WI38 (cell line): ENCODE measurements around the gene AGAP1.

ENCODE experiments used
- H3K4me3 ChIP-seq: 2 replicates; pipeline ENCODE4 v1.5.1; 2011; ENCODE audit warnings: low read depth, mild to moderate bottlenecking, control low read depth, low read length
- TF ChIP-seq, protein P1 (sequence below): IDR thresholded peaks from 2 replicates; pipeline ENCODE4 v1.5.1; 2012; ENCODE audit warnings: low read depth, mild to moderate bottlenecking, control low read depth, low read length

AGAP1 gene

DNA sequence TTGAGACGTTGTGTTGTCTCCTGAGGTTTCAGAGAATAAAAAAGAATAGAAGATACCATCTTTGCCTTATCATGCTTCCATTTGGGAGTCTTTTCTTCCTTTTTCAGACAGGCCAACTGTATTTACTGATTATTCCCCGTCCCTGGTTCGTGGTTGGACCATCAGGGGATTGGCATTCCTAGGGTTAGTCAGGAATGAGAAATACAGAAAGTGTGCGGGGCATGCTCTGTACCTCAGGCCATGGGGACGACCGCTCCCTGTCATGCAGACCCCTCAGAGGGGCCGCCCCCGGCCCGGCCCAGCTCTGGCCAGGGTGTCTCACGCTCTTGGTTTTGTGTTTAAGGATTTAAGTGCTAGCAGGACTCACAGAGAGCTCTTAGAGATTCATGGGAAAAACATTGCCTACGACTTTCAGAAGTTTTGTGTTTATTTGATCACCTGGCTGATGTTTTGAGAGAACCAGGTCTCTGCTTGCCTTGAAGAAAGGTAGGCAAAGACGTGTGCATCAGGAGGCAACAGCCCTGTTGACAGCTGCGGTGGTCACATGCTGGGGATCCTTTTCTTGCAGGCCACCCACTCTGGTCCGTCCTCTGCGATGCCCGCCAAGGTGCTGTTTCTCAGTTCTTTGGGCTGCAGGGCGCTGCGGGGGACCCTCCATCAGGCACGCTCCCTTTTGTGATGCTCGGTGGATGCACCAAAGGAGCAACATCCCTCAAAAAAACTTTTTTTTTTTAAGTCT is 317.8 kb downstream of the AGAP1 start:
- no peak overlapping the region for H3K4me3 ChIP-seq
- TF ChIP-seq, protein P1, sequence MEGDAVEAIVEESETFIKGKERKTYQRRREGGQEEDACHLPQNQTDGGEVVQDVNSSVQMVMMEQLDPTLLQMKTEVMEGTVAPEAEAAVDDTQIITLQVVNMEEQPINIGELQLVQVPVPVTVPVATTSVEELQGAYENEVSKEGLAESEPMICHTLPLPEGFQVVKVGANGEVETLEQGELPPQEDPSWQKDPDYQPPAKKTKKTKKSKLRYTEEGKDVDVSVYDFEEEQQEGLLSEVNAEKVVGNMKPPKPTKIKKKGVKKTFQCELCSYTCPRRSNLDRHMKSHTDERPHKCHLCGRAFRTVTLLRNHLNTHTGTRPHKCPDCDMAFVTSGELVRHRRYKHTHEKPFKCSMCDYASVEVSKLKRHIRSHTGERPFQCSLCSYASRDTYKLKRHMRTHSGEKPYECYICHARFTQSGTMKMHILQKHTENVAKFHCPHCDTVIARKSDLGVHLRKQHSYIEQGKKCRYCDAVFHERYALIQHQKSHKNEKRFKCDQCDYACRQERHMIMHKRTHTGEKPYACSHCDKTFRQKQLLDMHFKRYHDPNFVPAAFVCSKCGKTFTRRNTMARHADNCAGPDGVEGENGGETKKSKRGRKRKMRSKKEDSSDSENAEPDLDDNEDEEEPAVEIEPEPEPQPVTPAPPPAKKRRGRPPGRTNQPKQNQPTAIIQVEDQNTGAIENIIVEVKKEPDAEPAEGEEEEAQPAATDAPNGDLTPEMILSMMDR: no peak

DNA sequence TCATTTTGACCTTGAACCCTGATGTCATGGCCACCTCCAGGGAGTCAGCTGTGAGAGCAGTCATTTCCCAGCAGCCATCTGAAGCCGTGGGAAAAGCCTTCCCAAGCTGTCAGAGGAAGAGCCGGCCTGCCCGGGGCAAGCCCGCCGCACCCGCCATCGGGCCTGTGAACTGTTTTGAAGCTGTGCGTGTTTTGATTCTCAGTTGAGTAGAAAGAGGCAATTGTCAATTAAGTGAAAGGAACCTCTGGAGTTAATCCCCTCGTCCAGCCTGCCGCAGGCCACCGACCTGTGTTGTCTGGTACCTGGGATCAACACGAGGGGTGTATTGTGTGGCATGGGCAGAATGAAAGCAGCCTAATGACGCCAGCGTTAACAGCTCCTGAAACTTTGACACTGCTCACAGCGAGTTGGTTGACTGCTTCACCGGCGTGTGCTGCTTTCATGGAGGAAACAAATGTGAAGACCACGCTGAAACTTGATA is 318.4 kb downstream of the AGAP1 start:
- no peak overlapping the region for H3K4me3 ChIP-seq
- TF ChIP-seq, protein P1: no peak

DNA sequence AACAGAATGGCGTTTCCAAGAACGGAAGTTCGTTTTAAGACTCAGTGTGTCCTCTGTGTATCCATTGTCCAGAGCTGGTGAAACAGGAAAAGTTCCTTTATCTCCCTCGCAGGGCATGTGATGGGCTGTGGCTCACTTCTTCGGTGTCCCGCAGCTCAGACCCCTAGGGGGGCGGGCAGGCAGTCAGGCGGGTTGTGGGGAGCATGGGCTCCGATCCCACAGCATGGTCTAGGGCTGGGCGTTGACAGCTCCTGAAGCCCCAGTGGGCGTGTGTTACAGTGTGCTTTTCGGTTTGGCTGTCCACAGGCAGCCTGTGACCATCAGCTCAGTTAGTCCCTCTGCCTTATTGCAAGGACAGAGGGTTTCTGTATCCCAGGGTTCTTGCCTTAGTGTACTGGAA is 319.6 kb downstream of the AGAP1 start:
- no peak overlapping the region for H3K4me3 ChIP-seq
- TF ChIP-seq, protein P1: no peak

DNA sequence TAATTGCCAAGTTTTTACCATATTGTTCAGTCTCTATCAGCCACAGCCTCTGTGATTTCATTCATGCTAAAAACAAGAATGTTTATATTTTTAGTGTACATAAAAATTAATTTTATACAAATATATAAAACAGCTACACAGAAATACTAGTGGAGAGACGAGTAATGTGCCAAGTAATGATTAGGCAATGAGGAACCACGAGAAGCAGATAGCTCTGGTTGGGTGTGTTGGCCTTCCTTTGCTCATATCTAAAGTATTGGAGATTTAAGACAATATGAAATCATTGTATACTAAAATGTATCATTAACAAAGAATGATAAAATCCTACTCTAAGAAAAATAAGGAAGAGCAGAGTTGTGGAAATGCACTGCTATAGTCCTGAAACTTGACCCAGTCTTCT is 326.7 kb downstream of the AGAP1 start:
- H3K4me3 ChIP-seq: no peak overlapping the region
- TF ChIP-seq, protein P1: no peak

DNA sequence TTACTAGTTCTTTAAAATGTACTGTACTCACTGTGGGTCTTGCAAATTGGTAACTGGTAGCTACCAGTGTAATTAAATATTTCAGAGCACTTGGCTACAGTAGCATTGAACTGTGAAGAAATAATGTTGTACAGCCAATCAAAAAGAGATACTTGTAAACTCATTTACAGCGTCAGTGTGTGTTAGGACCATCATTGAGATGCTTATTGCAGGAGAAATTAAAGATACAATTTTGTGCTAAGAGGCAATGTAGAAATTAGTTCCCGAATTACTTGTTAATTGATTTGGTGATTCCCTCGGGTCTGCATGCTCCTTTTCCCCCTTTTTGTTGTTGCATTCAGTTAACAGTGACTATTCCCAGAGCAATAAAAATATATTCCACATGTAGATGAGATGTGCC is 330.5 kb downstream of the AGAP1 start:
- no peak overlapping the region for H3K4me3 ChIP-seq
- TF ChIP-seq, protein P1: no peak

DNA sequence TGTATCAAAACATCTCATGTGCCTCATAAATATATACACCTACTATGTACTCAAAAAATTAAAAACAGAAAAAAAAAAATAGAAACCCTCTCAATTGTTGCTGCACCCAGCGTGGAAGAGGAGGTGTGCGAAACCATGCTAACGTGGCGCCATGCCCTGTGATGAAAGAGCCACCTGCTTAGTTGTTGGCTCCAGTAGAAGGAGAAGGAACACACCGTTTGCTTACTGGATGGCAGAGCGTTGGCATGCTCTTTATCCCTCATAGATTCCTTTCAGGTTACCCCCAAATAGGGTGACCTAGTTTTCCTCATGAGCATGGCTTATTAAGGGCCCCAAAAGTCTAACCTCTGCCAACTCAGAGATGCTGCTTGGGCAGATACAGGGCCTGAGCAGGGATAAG is 332.1 kb downstream of the AGAP1 start:
- TF ChIP-seq, protein P1: no peak
- H3K4me3 ChIP-seq: no peak overlapping the region

DNA sequence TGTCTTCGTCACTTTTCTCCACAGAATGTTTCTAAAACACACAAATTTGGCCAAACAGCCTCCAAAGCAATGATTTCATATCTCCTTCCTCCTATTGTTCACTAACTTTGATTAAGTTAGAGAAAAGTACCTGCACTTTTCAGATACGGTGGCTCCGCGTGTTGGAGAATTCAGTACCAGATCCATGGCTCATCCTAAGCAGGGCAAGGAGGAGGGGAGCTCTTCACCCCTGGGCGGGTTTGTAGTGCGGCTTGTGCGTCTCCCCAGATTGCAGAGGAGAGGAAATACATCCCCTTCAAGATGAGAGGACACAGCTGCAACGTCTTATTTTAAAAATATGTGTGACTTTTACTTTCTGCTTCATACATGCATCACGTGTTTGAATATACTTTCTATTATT is 333.0 kb downstream of the AGAP1 start:
- TF ChIP-seq, protein P1: no peak
- no peak overlapping the region for H3K4me3 ChIP-seq
